DOHH2 (cell line): Measurements from ENCODE around the gene PLXNA2.

Source experiments
- H3F3A ChIP-seq: fragments of 200-600 bp; sonication (generic), shearing (Covaris generic); 2 replicates; pipeline ENCODE4 v1.6.0; 2016; ENCODE audit warnings: antibody characterized with exemption, mild to moderate bottlenecking; ENCODE audit not compliant: control insufficient read depth, insufficient read depth
- H3K27ac ChIP-seq: fragments of 200-600 bp; sonication (generic); 2 replicates; pipeline ENCODE4 v1.5.1; 2014; ENCODE audit warnings: low read depth, mild to moderate bottlenecking, low read length, moderate library complexity
- H3K27me3 ChIP-seq: fragments of 200-600 bp; sonication (generic); 2 replicates; pipeline ENCODE4 v1.6.1; 2014; ENCODE audit warnings: mild to moderate bottlenecking, low read length, mixed read lengths; ENCODE audit not compliant: control insufficient read depth
- H3K36me3 ChIP-seq: fragments of 200-600 bp; sonication (generic); 2 replicates; pipeline ENCODE4 v1.6.1; 2014; ENCODE audit warnings: mild to moderate bottlenecking, low read length, moderate library complexity, mixed read lengths; ENCODE audit not compliant: control insufficient read depth
- H3K4me1 ChIP-seq: fragments of 200-600 bp; sonication (generic); 2 replicates; pipeline ENCODE4 v1.6.1; 2014; ENCODE audit warnings: mild to moderate bottlenecking, low read length, mixed read lengths; ENCODE audit not compliant: control insufficient read depth
- H3K4me2 ChIP-seq: fragments of 200-600 bp; sonication (generic); 2 replicates; pipeline ENCODE4 v1.6.0; 2014; ENCODE audit warnings: mild to moderate bottlenecking, low read length, moderate library complexity
- H3K4me3 ChIP-seq: fragments of 200-600 bp; sonication (generic); 2 replicates; pipeline ENCODE4 v1.5.1; 2014; ENCODE audit warnings: mild to moderate bottlenecking, low read length, mixed read lengths
- H3K79me2 ChIP-seq: fragments of 200-600 bp; sonication (generic); 2 replicates; pipeline ENCODE4 v1.6.1; 2014; ENCODE audit warnings: mild to moderate bottlenecking, low read length, mixed read lengths; ENCODE audit not compliant: control insufficient read depth
- H3K9me2 ChIP-seq: fragments of 200-600 bp; sonication (generic); replicated peaks from 2 replicates; pipeline ENCODE4 v1.6.1; 2014; ENCODE audit warnings: mild to moderate bottlenecking, low read length, mixed read lengths; ENCODE audit not compliant: control insufficient read depth
- H3K9me3 ChIP-seq: fragments of 200-600 bp; sonication (generic); 2 replicates; pipeline ENCODE4 v1.6.1; 2014; ENCODE audit warnings: antibody characterized with exemption, low read length, mixed read lengths; ENCODE audit not compliant: control insufficient read depth, insufficient read depth
- H4K20me1 ChIP-seq: fragments of 200-600 bp; sonication (generic); 2 replicates; pipeline ENCODE4 v1.6.0; 2014; ENCODE audit warnings: low read depth, mild to moderate bottlenecking, antibody characterized with exemption, low read length, moderate library complexity; ENCODE audit not compliant: control insufficient read depth, insufficient read depth
- CTCF ChIP-seq: fragments of 200-600 bp; sonication (generic); IDR thresholded peaks from one replicate; pipeline ENCODE4 v1.5.1; 2014; ENCODE audit warnings: antibody characterized with exemption, mild to moderate bottlenecking, low read depth, low read length; ENCODE audit not compliant: poor library complexity, severe bottlenecking
- EZH2phosphoT487 ChIP-seq: fragments of 200-600 bp; sonication (generic); IDR thresholded peaks from 2 replicates; pipeline ENCODE4 v1.6.1; 2017; ENCODE audit warnings: borderline replicate concordance, mild to moderate bottlenecking, antibody characterized with exemption, low read length, moderate library complexity, mixed read lengths

The PLXNA2 gene

GRCh38 chr1:208110296-208110695 is 133.9 kb downstream of the PLXNA2 start:
- Histone ChIP-seq H3K9me3 (no peaks in the 10 kb centered on the region), H4K20me1 (no peaks in the 10 kb centered on the region), H3K4me2 (no peak overlapping the region), H3K4me1 (no peaks in the 10 kb centered on the region), H3K4me3 (no peak overlapping the region), H3K36me3 (no peaks in the 10 kb centered on the region), H3K79me2 (no peaks in the 10 kb centered on the region), H3K27ac (no peak overlapping the region), H3F3A (no peaks in the 10 kb centered on the region), H3K9me2 (no peaks in the 10 kb centered on the region), H3K27me3 (no peaks in the 10 kb centered on the region)
- TF ChIP-seq EZH2phosphoT487 (no peak), CTCF (no peak)

- H3K27me3 ChIP-seq, result no peaks in the 10 kb centered on the region
- no peaks in the 10 kb centered on the region for H3F3A ChIP-seq
- no peaks in the 10 kb centered on the region for H3K36me3 ChIP-seq
- no peak overlapping the region for H3K4me3 ChIP-seq
- H3K79me2 ChIP-seq, result no peaks in the 10 kb centered on the region
- no peak overlapping the region for H3K27ac ChIP-seq
- no peaks in the 10 kb centered on the region for H3K9me3 ChIP-seq
- H3K4me2 ChIP-seq, result no peak overlapping the region
- H4K20me1 ChIP-seq, result no peaks in the 10 kb centered on the region
- no peaks in the 10 kb centered on the region for H3K4me1 ChIP-seq
- TF ChIP-seq EZH2phosphoT487, result no peak
- no peak for TF ChIP-seq CTCF
- no peaks in the 10 kb centered on the region for H3K9me2 ChIP-seq
Observed at GRCh38 chr1:208108646-208109330, 135.4 kb downstream of the PLXNA2 start.

GRCh38 chr1:208108213-208108608 is 136.0 kb downstream of the PLXNA2 start:
- Histone ChIP-seq H3F3A (no peaks in the 10 kb centered on the region), H3K36me3 (no peaks in the 10 kb centered on the region), H3K9me3 (no peaks in the 10 kb centered on the region), H3K4me1 (no peaks in the 10 kb centered on the region), H4K20me1 (no peaks in the 10 kb centered on the region), H3K4me2 (no peak overlapping the region), H3K27me3 (no peaks in the 10 kb centered on the region), H3K4me3 (no peak overlapping the region), H3K9me2 (no peaks in the 10 kb centered on the region), H3K27ac (no peak overlapping the region), H3K79me2 (no peaks in the 10 kb centered on the region)
- TF ChIP-seq CTCF (no peak), EZH2phosphoT487 (no peak)
